CD8-positive, alpha-beta memory T cell (primary cell): ENCODE measurements around the gene DRC3. TPM values are rescaled to one million over a fixed set of nuclear protein-coding genes. Genes with fewer than 3 reads are reported as not detected.

Experiments
- CTCF ChIA-PET: fragments of 350-600 bp; sonication (Branson Sonifier 250); formaldehyde crosslinking; loops from one replicate; lab custom pipeline; 2021; ENCODE audit warnings: antibody characterized with exemption; lab: Charles Lee
- POLR2A ChIA-PET: fragments of 350-600 bp; sonication (Branson Sonifier 250); formaldehyde crosslinking; loops from one replicate; lab custom pipeline; 2021; ENCODE audit warnings: antibody characterized with exemption; lab: Charles Lee
- DNase-seq, 5 donors: peaks; one replicate each; pipeline versions ENCODE4 v3.0.0 to v3.0.0-alpha.2; 2020 to 2022; ENCODE audit warnings: mixed read lengths in 1 of 5
- H3K27ac ChIP-seq: one replicate; pipeline ENCODE4 v1.7.0; 2013; ENCODE audit warnings: low read depth, mild to moderate bottlenecking, low read length, moderate library complexity
- H3K27me3 ChIP-seq: 2 replicates; pipeline ENCODE4 v1.7.0; 2013; ENCODE audit warnings: low read length, mild to moderate bottlenecking; ENCODE audit not compliant: insufficient read depth, poor library complexity, severe bottlenecking
- H3K36me3 ChIP-seq: 2 replicates; pipeline ENCODE4 v1.7.0; 2013; ENCODE audit warnings: mild to moderate bottlenecking, low read length, moderate library complexity; ENCODE audit not compliant: insufficient read depth
- H3K4me1 ChIP-seq: 2 replicates; pipeline ENCODE4 v1.7.0; 2013; ENCODE audit warnings: mild to moderate bottlenecking, low read length, moderate library complexity; ENCODE audit not compliant: insufficient read depth
- H3K4me3 ChIP-seq: 2 replicates; pipeline ENCODE4 v1.7.0; 2013; ENCODE audit warnings: mild to moderate bottlenecking, low read length
- H3K9me3 ChIP-seq: 2 replicates; pipeline ENCODE4 v1.7.0; 2013; ENCODE audit warnings: mild to moderate bottlenecking, low read length
- H3K27ac Mint-ChIP-seq, 8 donors: one replicate each; pipeline ENCODE4 v1.8.0; 2020 to 2021; ENCODE audit warnings: mixed read lengths in 8 of 8, mild to moderate bottlenecking in 6 of 8, inconsistent platforms in 3 of 8, moderate library complexity in 3 of 8
- H3K27me3 Mint-ChIP-seq, 2 donors: one replicate each; pipeline ENCODE4 v1.8.0; 2020 to 2021; ENCODE audit warnings: mixed read lengths in 2 of 2, mild to moderate bottlenecking in 1 of 2, moderate library complexity in 1 of 2
- H3K36me3 Mint-ChIP-seq, 3 donors: one replicate each; pipeline ENCODE4 v1.8.0; 2020 to 2021; ENCODE audit warnings: mixed read lengths in 3 of 3, inconsistent platforms in 1 of 3, mild to moderate bottlenecking in 1 of 3
- H3K4me1 Mint-ChIP-seq, 3 donors: one replicate each; pipeline ENCODE4 v1.8.0; 2020 to 2021; ENCODE audit warnings: mixed read lengths in 3 of 3, inconsistent platforms in 1 of 3, mild to moderate bottlenecking in 1 of 3
- H3K4me3 Mint-ChIP-seq, 7 donors: one replicate each; pipeline ENCODE4 v1.8.0; 2020 to 2021; ENCODE audit warnings: mixed read lengths in 7 of 7, mild to moderate bottlenecking in 6 of 7, moderate library complexity in 4 of 7, inconsistent platforms in 2 of 7
- H3K9me3 Mint-ChIP-seq, 5 donors: one replicate each; pipeline ENCODE4 v1.8.0; 2020 to 2022; ENCODE audit warnings: mixed read lengths in 5 of 5, mild to moderate bottlenecking in 3 of 5, moderate library complexity in 2 of 5, inconsistent platforms in 1 of 5
- polyA plus RNA-seq: library from polyadenylated mRNA; unstranded; fragments of 300-500 nt; fragmentation: Illumina TruSeq; gene quantifications from one replicate; pipeline ENCODE4 v1.2.3, GENCODE V29; 2021
- total RNA-seq, 2 experiments: library from RNA; stranded (reverse); gene quantifications; one replicate each; pipeline ENCODE4 v1.2.3, GENCODE V29; 2021

Gene DRC3
- total and polyA plus RNA-seq, 3 experiments from 2014 or later, result 0.33 to 0.60 TPM; not detected in 1

DNA sequence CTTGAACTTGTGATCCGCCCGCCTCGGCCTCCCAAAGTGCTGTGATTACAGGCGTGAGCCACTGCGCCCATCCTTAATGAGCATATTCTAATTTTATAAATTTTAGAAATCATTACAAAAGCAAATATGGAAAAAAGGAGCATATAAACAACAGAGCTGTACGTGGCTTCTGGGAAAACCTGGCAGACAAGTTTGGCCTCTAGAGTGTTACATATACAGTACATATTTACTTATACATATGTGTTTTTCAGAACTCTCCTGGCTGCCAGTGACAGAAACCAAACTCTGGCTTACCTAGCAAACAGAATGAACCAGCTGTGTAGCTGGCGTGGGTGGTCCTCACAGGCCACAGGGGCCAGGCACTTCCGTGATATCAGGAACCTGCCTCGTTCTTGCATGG is 10.1 kb downstream of the DRC3 start:
- Mint-ChIP-seq H3K36me3 (no peaks in the 10 kb centered on the region), H3K9me3 (no peaks in the 10 kb centered on the region), H3K4me1 (no peaks in the 10 kb centered on the region), H3K27ac (no peak overlapping the region), H3K4me3 (no peak overlapping the region), H3K27me3 (peaks cover 0 to 2% of the 10 kb centered on the region in 2 donors)
- Histone ChIP-seq H3K36me3 (no peaks in the 10 kb centered on the region), H3K4me1 (no peaks in the 10 kb centered on the region), H3K27ac (no peak overlapping the region), H3K27me3 (no peaks in the 10 kb centered on the region), H3K4me3 (no peak overlapping the region), H3K9me3 (no peaks in the 10 kb centered on the region)
- no peak for DNase-seq
- ChIA-PET POLR2A (no interaction called here), CTCF (no interaction called here)

DNA sequence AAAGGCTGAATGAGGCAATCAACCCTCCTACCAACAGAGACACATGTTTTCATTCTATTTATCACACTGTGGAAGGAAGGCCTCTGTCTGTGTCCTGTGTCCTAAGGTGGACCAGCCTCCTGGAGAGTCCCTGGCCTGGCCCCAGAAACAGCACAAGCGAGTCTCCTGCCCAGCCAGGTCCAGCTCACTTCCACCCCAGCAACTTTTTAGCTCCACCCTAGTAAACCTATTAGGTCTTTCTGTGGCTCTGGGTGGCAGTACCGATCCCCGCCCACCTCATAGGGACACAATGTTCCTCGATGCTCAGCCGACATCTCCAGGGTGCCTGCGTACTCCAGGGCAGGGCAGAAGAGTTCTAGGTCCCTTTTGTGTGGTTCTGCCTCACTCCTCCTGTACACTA is 10.7 kb downstream of the DRC3 start:
- CTCF ChIA-PET, result no interaction called here

DNA sequence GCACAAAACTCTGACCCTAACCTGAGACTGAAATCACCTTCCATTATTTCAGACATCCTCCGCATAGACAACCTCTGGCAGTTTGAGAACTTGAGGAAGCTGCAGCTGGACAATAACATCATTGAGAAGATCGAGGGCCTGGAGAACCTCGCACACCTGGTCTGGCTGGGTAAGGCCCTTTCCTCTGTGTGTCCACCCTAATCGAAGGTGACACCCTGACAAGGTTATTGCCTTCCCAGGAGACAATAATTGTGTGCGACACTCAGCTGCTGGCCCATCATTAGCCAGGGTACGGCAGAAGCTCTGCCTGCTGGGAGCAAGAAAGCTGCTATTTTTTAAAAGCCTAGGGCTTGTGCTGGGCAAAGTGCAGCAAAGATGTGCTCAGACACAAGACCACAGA is 11.1 kb downstream of the DRC3 start:
- Mint-ChIP-seq H3K4me3 (no peak overlapping the region), H3K36me3 (no peaks in the 10 kb centered on the region), H3K27me3 (peaks cover 0 to 2% of the 10 kb centered on the region in 2 donors), H3K9me3 (no peaks in the 10 kb centered on the region), H3K27ac (peak overlapping the region in 1 of 8 donors; percentile 70), H3K4me1 (no peaks in the 10 kb centered on the region)
- Histone ChIP-seq H3K36me3 (no peaks in the 10 kb centered on the region), H3K27me3 (no peaks in the 10 kb centered on the region), H3K4me3 (no peak overlapping the region), H3K27ac (no peak overlapping the region), H3K4me1 (no peaks in the 10 kb centered on the region), H3K9me3 (no peaks in the 10 kb centered on the region)
- ChIA-PET CTCF (interaction anchor here (1.5 kb wide), 1 partner anchor 11 kb away, joined by 3 read pairs; the partner anchor contains the start of genes DRC3 and TOM1L2), POLR2A (no interaction called here)
- no peak for DNase-seq

More for the DNA sequence above, 10.7 kb downstream of the DRC3 start:
- DNase-seq, result no peak
- no peaks in the 10 kb centered on the region for H3K4me1 Mint-ChIP-seq
- Histone ChIP-seq H3K9me3 (no peaks in the 10 kb centered on the region), H3K4me1 (no peaks in the 10 kb centered on the region), H3K27ac (no peak overlapping the region), H3K36me3 (no peaks in the 10 kb centered on the region), H3K4me3 (no peak overlapping the region), H3K27me3 (no peaks in the 10 kb centered on the region)
- H3K27ac Mint-ChIP-seq, result peak overlapping the region in 1 of 8 donors; percentile 70
- POLR2A ChIA-PET, result no interaction called here
- peak overlapping the region in 1 of 7 donors; percentile 37 for H3K4me3 Mint-ChIP-seq
- H3K36me3 Mint-ChIP-seq, result no peaks in the 10 kb centered on the region
- no peaks in the 10 kb centered on the region for H3K9me3 Mint-ChIP-seq
- H3K27me3 Mint-ChIP-seq, result peaks cover 0 to 2% of the 10 kb centered on the region in 2 donors

DNA sequence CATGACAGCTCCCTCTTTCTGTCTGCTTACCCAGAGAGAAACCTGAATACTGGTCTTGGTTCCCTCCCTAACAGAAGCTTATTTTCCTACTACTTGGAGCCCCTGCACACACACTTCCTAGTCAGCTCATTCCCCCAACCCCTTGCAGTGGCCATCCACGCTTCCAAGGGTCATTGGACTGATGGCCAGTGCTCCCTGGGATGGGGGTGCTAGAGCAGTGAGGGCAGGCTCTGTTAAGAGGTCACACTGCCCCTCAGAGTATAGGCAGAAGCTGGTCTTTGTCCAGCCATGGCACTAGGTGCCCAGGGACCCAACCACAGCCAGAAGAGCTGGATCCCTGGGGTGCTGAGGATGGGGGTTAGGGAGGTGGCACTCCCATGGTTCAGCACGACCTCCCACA is 12.5 kb downstream of the DRC3 start:
- ChIA-PET CTCF (interaction anchor here (1.2 to 1.5 kb wide), 2 partner anchors 13 to 49 kb away, joined by 3 read pairs; partner anchors contain the start of genes DRC3 and TOM1L2), POLR2A (no interaction called here)
- Mint-ChIP-seq H3K4me3 (no peak overlapping the region), H3K36me3 (no peaks in the 10 kb centered on the region), H3K4me1 (no peaks in the 10 kb centered on the region), H3K9me3 (no peaks in the 10 kb centered on the region), H3K27ac (no peak overlapping the region), H3K27me3 (no peaks in the 10 kb centered on the region)
- Histone ChIP-seq H3K27me3 (no peaks in the 10 kb centered on the region), H3K4me3 (no peak overlapping the region), H3K4me1 (no peaks in the 10 kb centered on the region), H3K9me3 (no peaks in the 10 kb centered on the region), H3K36me3 (no peaks in the 10 kb centered on the region), H3K27ac (no peak overlapping the region)
- no peak for DNase-seq

DNA sequence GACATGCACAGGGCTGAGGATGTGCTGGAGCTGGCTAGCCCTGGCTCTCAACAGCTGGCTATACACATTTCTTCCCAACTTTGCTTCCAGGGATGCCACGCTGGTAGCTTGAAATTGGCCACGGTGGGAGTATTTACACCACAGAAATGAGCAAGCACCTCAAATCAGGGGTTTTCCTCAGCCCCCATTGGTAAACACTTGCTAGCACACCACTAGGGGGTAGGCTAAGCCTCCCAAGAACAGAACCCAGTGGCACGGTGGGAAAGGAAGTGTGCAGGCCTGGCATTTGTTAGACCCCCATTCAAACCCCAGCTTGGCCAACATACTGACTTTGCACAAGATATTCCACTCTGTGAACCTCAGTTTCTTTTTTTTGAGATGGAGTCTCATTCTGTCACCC is 12.9 kb downstream of the DRC3 start:
- Histone ChIP-seq H3K27ac (no peak overlapping the region), H3K4me3 (no peak overlapping the region), H3K4me1 (no peaks in the 10 kb centered on the region), H3K27me3 (no peaks in the 10 kb centered on the region), H3K36me3 (no peaks in the 10 kb centered on the region), H3K9me3 (no peaks in the 10 kb centered on the region)
- ChIA-PET CTCF (interaction anchor here (1.2 to 1.5 kb wide), 2 partner anchors 13 to 48 kb away, joined by 3 read pairs; partner anchors contain the start of genes DRC3 and TOM1L2), POLR2A (no interaction called here)
- DNase-seq, result no peak
- Mint-ChIP-seq H3K4me1 (no peaks in the 10 kb centered on the region), H3K36me3 (no peaks in the 10 kb centered on the region), H3K27me3 (no peaks in the 10 kb centered on the region), H3K4me3 (no peak overlapping the region), H3K27ac (no peak overlapping the region), H3K9me3 (no peaks in the 10 kb centered on the region)

DNA sequence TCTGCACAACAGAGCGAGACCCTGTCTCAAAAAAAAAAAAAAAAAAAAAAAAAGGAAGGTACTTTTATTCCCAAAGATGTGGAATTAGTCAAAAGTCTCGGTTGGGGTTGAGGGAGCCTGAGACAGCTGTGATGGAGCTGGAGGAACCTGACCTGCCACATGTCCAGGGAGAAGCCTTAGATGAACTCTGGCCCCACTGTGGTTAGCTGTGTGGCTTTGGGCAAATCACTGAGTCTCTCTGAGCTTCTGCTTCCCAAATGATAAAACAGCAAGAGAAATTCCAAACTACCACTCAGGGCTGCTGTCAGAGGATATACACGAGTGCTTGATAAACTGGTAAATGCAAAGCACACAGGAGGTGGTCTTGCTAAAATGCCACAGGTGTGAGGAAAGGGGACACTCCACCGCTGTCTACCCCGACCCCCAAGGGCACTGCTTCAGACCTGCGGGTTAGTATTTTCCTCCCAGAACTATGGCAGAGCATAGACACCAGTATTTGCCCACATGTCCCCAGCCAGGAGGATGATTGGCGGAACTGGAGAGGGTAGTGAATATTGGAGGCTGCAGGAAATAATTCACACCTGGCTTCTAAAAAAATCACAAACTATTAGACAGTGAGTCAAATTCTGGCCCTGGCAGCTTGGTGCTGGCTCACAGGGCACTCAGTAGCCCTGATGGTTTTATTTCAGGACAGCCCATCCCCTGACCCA is 14.7 kb downstream of the DRC3 start:
- no peaks in the 10 kb centered on the region for H3K9me3 Mint-ChIP-seq
- no peaks in the 10 kb centered on the region for H3K36me3 ChIP-seq
- no peaks in the 10 kb centered on the region for H3K27me3 ChIP-seq
- H3K4me1 Mint-ChIP-seq, result no peaks in the 10 kb centered on the region
- ChIA-PET POLR2A (no interaction called here), CTCF (no interaction called here)
- H3K4me3 ChIP-seq, result no peak overlapping the region
- H3K27me3 Mint-ChIP-seq, result no peaks in the 10 kb centered on the region
- no peak overlapping the region for H3K27ac Mint-ChIP-seq
- no peaks in the 10 kb centered on the region for H3K36me3 Mint-ChIP-seq
- H3K9me3 ChIP-seq, result no peaks in the 10 kb centered on the region
- no peak for DNase-seq
- H3K4me1 ChIP-seq, result no peaks in the 10 kb centered on the region
- H3K4me3 Mint-ChIP-seq, result no peak overlapping the region
- no peak overlapping the region for H3K27ac ChIP-seq

DNA sequence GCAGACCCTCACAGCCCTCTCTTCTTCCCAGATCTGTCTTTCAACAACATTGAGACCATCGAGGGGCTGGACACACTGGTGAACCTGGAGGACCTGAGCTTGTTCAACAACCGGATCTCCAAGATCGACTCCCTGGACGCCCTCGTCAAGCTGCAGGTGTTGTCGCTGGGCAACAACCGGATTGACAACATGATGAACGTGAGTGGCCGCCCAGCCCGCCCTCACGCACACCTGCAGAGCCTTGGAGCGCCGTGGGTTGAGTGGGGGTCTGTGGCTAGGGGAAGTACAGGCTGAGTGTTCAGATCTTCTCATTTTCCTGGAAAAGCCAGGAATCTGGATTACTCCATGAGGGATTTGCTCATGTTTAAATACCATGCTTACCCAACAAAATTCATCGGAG is 15.2 kb downstream of the DRC3 start:
- no peaks in the 10 kb centered on the region for H3K4me1 ChIP-seq
- ChIA-PET CTCF (no interaction called here), POLR2A (no interaction called here)
- Mint-ChIP-seq H3K4me1 (no peaks in the 10 kb centered on the region), H3K4me3 (no peak overlapping the region), H3K27me3 (no peaks in the 10 kb centered on the region), H3K27ac (no peak overlapping the region), H3K36me3 (no peaks in the 10 kb centered on the region), H3K9me3 (no peaks in the 10 kb centered on the region)
- no peaks in the 10 kb centered on the region for H3K9me3 ChIP-seq
- no peaks in the 10 kb centered on the region for H3K36me3 ChIP-seq
- DNase-seq, result no peak
- H3K4me3 ChIP-seq, result no peak overlapping the region
- no peaks in the 10 kb centered on the region for H3K27me3 ChIP-seq
- H3K27ac ChIP-seq, result no peak overlapping the region

DNA sequence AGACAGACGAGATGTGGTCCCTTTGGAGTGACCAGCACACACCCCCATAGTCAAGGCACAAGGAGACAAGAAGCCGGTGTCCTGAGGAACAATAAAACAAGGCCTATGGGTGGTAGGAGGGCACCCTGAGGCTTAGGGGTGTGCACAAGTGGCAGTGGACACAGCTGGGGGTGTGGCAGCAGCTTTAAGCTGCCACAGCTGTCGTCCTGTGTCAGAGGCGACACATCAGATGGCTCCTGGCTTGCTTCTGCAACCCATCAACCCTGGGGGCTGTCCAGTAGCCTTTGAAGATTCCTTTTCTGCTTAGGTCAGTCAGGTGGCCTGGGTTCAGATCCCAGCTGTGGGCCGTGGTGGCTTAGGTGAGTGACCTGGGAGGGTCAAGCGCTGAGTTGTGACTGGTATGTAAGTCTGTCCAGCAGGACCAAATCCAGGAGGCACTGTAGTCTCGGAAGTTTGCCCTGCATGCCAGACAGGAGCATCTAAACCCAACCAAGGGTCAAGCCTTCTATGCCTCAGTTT is 15.8 kb downstream of the DRC3 start:
- no peaks in the 10 kb centered on the region for H3K9me3 Mint-ChIP-seq
- no peak for DNase-seq
- H3K9me3 ChIP-seq, result no peaks in the 10 kb centered on the region
- CTCF ChIA-PET, result no interaction called here
- H3K4me3 Mint-ChIP-seq, result no peak overlapping the region
- no peaks in the 10 kb centered on the region for H3K4me1 ChIP-seq
- no peak overlapping the region for H3K27ac ChIP-seq
- H3K4me1 Mint-ChIP-seq, result no peaks in the 10 kb centered on the region
- POLR2A ChIA-PET, result no interaction called here
- H3K4me3 ChIP-seq, result no peak overlapping the region
- H3K27ac Mint-ChIP-seq, result peak overlapping the region in 1 of 8 donors; percentile 15
- no peaks in the 10 kb centered on the region for H3K36me3 Mint-ChIP-seq
- H3K27me3 ChIP-seq, result no peaks in the 10 kb centered on the region
- H3K27me3 Mint-ChIP-seq, result no peaks in the 10 kb centered on the region
- no peaks in the 10 kb centered on the region for H3K36me3 ChIP-seq
